ENCODE measurements around the gene ACTN3.

Gene ACTN3

GRCh38 chr11:66562275-66562674, 15.6 kb downstream of the ACTN3 start:
- no peak overlapping the region for H3K4me3 ChIP-seq (ENCODE audit: low read depth, low read length)
- peak overlapping the region; percentile 66 for H3K27ac ChIP-seq
- DNase-seq = no peak
- no peaks in the 10 kb centered on the region for H3K27me3 ChIP-seq (ENCODE audit: insufficient read depth, low read depth, severe bottlenecking)
- no peaks in the 10 kb centered on the region for H3K9me3 ChIP-seq (ENCODE audit: severe bottlenecking)
- TF ChIP-seq, protein P1, sequence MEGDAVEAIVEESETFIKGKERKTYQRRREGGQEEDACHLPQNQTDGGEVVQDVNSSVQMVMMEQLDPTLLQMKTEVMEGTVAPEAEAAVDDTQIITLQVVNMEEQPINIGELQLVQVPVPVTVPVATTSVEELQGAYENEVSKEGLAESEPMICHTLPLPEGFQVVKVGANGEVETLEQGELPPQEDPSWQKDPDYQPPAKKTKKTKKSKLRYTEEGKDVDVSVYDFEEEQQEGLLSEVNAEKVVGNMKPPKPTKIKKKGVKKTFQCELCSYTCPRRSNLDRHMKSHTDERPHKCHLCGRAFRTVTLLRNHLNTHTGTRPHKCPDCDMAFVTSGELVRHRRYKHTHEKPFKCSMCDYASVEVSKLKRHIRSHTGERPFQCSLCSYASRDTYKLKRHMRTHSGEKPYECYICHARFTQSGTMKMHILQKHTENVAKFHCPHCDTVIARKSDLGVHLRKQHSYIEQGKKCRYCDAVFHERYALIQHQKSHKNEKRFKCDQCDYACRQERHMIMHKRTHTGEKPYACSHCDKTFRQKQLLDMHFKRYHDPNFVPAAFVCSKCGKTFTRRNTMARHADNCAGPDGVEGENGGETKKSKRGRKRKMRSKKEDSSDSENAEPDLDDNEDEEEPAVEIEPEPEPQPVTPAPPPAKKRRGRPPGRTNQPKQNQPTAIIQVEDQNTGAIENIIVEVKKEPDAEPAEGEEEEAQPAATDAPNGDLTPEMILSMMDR (IDR thresholded peaks at IDR 0.05; ENCODE audit: low read depth, low read length) = no peak
- peaks cover 41% of the 10 kb centered on the region for H3K36me3 ChIP-seq

DNA sequence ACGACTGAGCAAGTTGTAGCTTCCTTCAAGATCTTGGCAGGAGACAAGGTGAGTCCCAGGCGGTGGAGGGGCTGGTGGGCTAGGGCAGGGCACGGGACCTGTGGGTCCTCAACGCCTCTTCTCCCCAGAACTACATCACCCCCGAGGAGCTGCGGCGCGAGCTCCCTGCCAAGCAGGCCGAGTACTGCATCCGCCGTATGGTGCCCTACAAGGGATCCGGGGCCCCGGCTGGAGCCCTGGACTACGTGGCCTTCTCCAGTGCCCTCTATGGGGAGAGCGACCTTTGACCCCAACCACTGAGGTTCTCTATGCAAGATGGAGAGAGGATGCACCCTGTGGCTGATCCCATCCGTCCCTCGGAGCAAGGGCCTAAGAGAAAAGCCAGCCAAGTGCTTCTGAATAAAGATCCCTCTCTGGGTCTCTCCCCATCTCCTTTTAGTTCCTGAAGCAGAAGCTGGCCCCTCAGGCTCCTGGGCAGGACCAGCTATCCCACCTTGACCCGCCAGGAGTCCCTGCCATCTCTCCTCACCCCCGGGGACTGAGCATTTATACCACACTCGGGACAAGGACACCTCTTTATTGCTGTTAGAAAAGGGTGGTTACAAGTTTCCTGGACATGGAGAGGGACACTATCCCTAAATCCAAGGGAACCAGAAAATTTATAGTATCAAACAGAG, 16.3 kb downstream of the ACTN3 start:
- Histone ChIP-seq H3K27ac (no peak overlapping the region), H3K36me3 (peaks cover 41% of the 10 kb centered on the region), H3K9me3 (ENCODE audit: severe bottlenecking) (no peaks in the 10 kb centered on the region), H3K4me3 (ENCODE audit: low read depth, low read length) (no peak overlapping the region), H3K27me3 (ENCODE audit: insufficient read depth, low read depth, severe bottlenecking) (no peaks in the 10 kb centered on the region)
- no peak for DNase-seq
- TF ChIP-seq, protein P1 (IDR thresholded peaks at IDR 0.05; ENCODE audit: low read depth, low read length) = no peak

DNA sequence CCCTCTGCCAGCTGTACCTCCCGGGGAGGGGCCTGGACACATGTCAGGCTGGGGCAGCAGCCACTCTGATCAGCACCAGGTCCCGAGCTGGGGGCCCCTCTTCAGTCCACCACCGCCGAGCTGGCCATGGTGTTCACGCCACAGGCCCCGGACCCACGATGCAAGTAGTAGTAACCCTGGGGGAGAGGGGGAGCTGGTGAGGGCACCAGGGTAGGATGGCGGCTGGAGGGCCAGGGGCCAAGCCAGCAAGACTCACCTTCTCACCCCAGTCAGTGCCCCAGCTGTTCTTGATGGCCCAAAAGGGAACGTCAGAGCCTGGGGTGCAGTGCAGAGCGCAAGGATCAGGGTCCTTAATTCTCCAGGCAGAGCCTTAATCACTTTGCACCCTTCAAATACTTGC, 17.1 kb downstream of the ACTN3 start:
- TF ChIP-seq, protein P1 (IDR thresholded peaks at IDR 0.05; ENCODE audit: low read depth, low read length) = no peak

GRCh38 chr11:66564538-66564937, 17.8 kb downstream of the ACTN3 start:
- Histone ChIP-seq H3K9me3 (ENCODE audit: severe bottlenecking) (no peaks in the 10 kb centered on the region), H3K27me3 (ENCODE audit: insufficient read depth, low read depth, severe bottlenecking) (no peaks in the 10 kb centered on the region), H3K36me3 (peaks cover 41% of the 10 kb centered on the region), H3K4me3 (ENCODE audit: low read depth, low read length) (no peak overlapping the region), H3K27ac (no peak overlapping the region)
- DNase-seq = no peak
- TF ChIP-seq, protein P1 (IDR thresholded peaks at IDR 0.05; ENCODE audit: low read depth, low read length) = no peak

More for the DNA sequence above, 17.1 kb downstream of the ACTN3 start:
- H3K9me3 ChIP-seq (ENCODE audit: severe bottlenecking) = no peaks in the 10 kb centered on the region
- H3K27me3 ChIP-seq (ENCODE audit: insufficient read depth, low read depth, severe bottlenecking) = no peaks in the 10 kb centered on the region
- H3K4me3 ChIP-seq (ENCODE audit: low read depth, low read length) = no peak overlapping the region
- peaks cover 41% of the 10 kb centered on the region for H3K36me3 ChIP-seq
- no peak overlapping the region for H3K27ac ChIP-seq
- no peak for DNase-seq

- Histone ChIP-seq H3K4me3 (ENCODE audit: low read depth, low read length) (no peak overlapping the region), H3K27me3 (ENCODE audit: insufficient read depth, low read depth, severe bottlenecking) (no peaks in the 10 kb centered on the region), H3K36me3 (peaks cover 41% of the 10 kb centered on the region), H3K27ac (no peak overlapping the region), H3K9me3 (ENCODE audit: severe bottlenecking) (no peaks in the 10 kb centered on the region)
- TF ChIP-seq, protein P1 (IDR thresholded peaks at IDR 0.05; ENCODE audit: low read depth, low read length) = no peak
- no peak for DNase-seq
Observed at GRCh38 chr11:66564984-66565383, 18.3 kb downstream of the ACTN3 start.

DNA sequence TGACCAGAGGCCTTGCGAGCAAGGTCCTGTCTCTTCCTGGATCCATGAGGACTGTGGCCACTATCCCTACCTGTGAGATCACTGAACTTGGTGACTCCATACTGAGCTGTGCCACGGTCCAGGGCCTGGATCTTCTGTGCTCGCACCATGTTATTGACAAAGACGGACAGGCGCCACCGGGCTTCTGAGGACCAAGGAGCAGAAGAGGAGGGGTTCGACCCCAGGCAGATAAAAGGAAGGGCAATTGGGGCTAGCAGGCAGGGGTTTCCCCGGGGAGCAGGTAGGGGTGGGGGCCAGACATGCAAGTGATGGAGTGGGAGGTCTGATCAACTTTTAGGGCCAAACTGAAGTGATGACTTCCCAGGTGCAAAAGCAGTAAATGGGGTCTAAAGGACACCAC, 19.5 kb downstream of the ACTN3 start:
- no peak for DNase-seq
- no peak overlapping the region for H3K27ac ChIP-seq
- H3K4me3 ChIP-seq (ENCODE audit: low read depth, low read length) = no peak overlapping the region
- H3K27me3 ChIP-seq (ENCODE audit: insufficient read depth, low read depth, severe bottlenecking) = no peaks in the 10 kb centered on the region
- no peaks in the 10 kb centered on the region for H3K9me3 ChIP-seq (ENCODE audit: severe bottlenecking)
- TF ChIP-seq, protein P1 (IDR thresholded peaks at IDR 0.05; ENCODE audit: low read depth, low read length) = no peak
- H3K36me3 ChIP-seq = peaks cover 41% of the 10 kb centered on the region

Data from WERI-Rb-1 (cell line).